Liver (tissue), 9 donors: ENCODE measurements around the gene IGFALS. TPM values are rescaled to one million over a fixed set of nuclear protein-coding genes. Genes with fewer than 3 reads are reported as not detected.

Experiments used
- DNase-seq: peaks from one replicate; pipeline ENCODE4 v3.0.0-alpha.2; 2017; ENCODE audit warnings: low spot score
- H3K27ac ChIP-seq, 2 donors: one replicate each; pipeline ENCODE4 v1.7.0; 2013; ENCODE audit warnings: inconsistent platforms in 2 of 2, low read length in 2 of 2, control low read depth in 1 of 2, low read depth in 1 of 2, mild to moderate bottlenecking in 1 of 2
- H3K27me3 ChIP-seq, 4 donors: one replicate each; pipeline versions ENCODE4 v1.6.1 to v1.7.0; 2013; ENCODE audit warnings: low read length in 3 of 4, inconsistent platforms in 1 of 4, mild to moderate bottlenecking in 1 of 4, moderate library complexity in 1 of 4; ENCODE audit not compliant: control insufficient read depth in 4 of 4, insufficient read depth in 4 of 4
- H3K36me3 ChIP-seq, 4 donors: one replicate each; pipeline versions ENCODE4 v1.6.1 to v1.7.0; 2013; ENCODE audit warnings: low read length in 3 of 4, mild to moderate bottlenecking in 3 of 4, low read depth in 1 of 4, moderate library complexity in 1 of 4; ENCODE audit not compliant: control insufficient read depth in 4 of 4, insufficient read depth in 3 of 4
- H3K4me1 ChIP-seq, 4 donors: one replicate each; pipeline versions ENCODE4 v1.6.1 to v1.7.0; 2013; ENCODE audit warnings: low read length in 3 of 4, mild to moderate bottlenecking in 3 of 4, moderate library complexity in 1 of 4; ENCODE audit not compliant: control insufficient read depth in 4 of 4, insufficient read depth in 4 of 4
- H3K4me3 ChIP-seq, 3 donors: one replicate each; pipeline versions ENCODE4 v1.6.1 to v1.7.0; 2013; ENCODE audit warnings: low read length in 3 of 3, control low read depth in 1 of 3, low read depth in 1 of 3, mild to moderate bottlenecking in 1 of 3
- H3K9ac ChIP-seq, 2 donors: one replicate each; pipeline ENCODE4 v1.7.0; 2013; ENCODE audit warnings: low read length in 2 of 2, mild to moderate bottlenecking in 2 of 2, moderate library complexity in 2 of 2, control low read depth in 1 of 2, low read depth in 1 of 2
- H3K9me3 ChIP-seq, 4 donors: one replicate each; pipeline versions ENCODE4 v1.6.1 to v1.7.0; 2013; ENCODE audit warnings: low read length in 3 of 4; ENCODE audit not compliant: control insufficient read depth in 4 of 4
- CTCF ChIP-seq: fragments of 150-350 bp; IDR thresholded peaks from 2 replicates; pipeline ENCODE4 v1.5.1; 2017; ENCODE audit warnings: improper control_type of control experiment, low read depth, low read length; ENCODE audit not compliant: missing input control
- EGR1 ChIP-seq, 2 donors: IDR thresholded peaks; 2 replicates each; pipeline ENCODE4 v1.6.1; 2016 to 2018; ENCODE audit warnings: antibody characterized with exemption in 2 of 2, low read depth in 2 of 2
- FOXA1 ChIP-seq: IDR thresholded peaks from 2 replicates; pipeline ENCODE4 v1.6.1; 2016; ENCODE audit warnings: antibody characterized with exemption
- FOXA2 ChIP-seq: IDR thresholded peaks from 2 replicates; pipeline ENCODE4 v1.6.1; 2016; ENCODE audit warnings: antibody characterized with exemption
- GABPA ChIP-seq, 2 donors: IDR thresholded peaks in 1 of 2; conservative IDR thresholded peaks in 1 of 2; 2 replicates each; pipeline ENCODE4 v1.6.1; 2016; ENCODE audit warnings: antibody characterized with exemption in 2 of 2, mild to moderate bottlenecking in 1 of 2, moderate library complexity in 1 of 2
- HNF4A ChIP-seq, 2 donors: conservative IDR thresholded peaks; 2 replicates each; pipeline ENCODE4 v1.6.1; 2016; ENCODE audit warnings: antibody characterized with exemption in 2 of 2, mild to moderate bottlenecking in 2 of 2
- HNF4G ChIP-seq: IDR thresholded peaks from 2 replicates; pipeline ENCODE4 v1.6.1; 2016; ENCODE audit warnings: antibody characterized with exemption
- JUND ChIP-seq, 2 donors: IDR thresholded peaks; 2 replicates each; pipeline ENCODE4 v1.6.1; 2016; ENCODE audit warnings: antibody characterized with exemption in 2 of 2
- MAX ChIP-seq: IDR thresholded peaks from 2 replicates; pipeline ENCODE4 v1.6.1; 2016; ENCODE audit warnings: antibody characterized with exemption
- NR2F2 ChIP-seq: IDR thresholded peaks from 2 replicates; pipeline ENCODE4 v1.6.1; 2016; ENCODE audit warnings: antibody characterized with exemption
- RAD21 ChIP-seq, 2 donors: IDR thresholded peaks; 2 replicates each; pipeline ENCODE4 v1.6.1; 2016; ENCODE audit warnings: antibody characterized with exemption in 2 of 2, mild to moderate bottlenecking in 2 of 2
- RXRA ChIP-seq, 2 donors: IDR thresholded peaks; 2 replicates each; pipeline ENCODE4 v1.6.1; 2017 to 2018; ENCODE audit warnings: antibody characterized with exemption in 2 of 2, mild to moderate bottlenecking in 1 of 2
- SP1 ChIP-seq: IDR thresholded peaks from 2 replicates; pipeline ENCODE4 v1.6.1; 2018; ENCODE audit warnings: antibody characterized with exemption, mild to moderate bottlenecking
- TAF1 ChIP-seq: conservative IDR thresholded peaks from 2 replicates; pipeline ENCODE4 v1.6.1; 2016; ENCODE audit warnings: antibody characterized with exemption, mild to moderate bottlenecking
- YY1 ChIP-seq: IDR thresholded peaks from 2 replicates; pipeline ENCODE4 v1.6.1; 2016; ENCODE audit warnings: antibody characterized with exemption, mild to moderate bottlenecking
- WGBS: extraction: QIAGEN DNeasy Blood & Tissue Kit; methylation state at CpG from one replicate; pipeline ENCODE4 v1.1.7; 2013; 5-methylcytosine and 5-hydroxymethylcytosine counted together
- polyA plus RNA-seq, 2 donors: library from polyadenylated mRNA; stranded (reverse) in 1 of 2; unstranded in 1 of 2; fragments of 200-250 nt in 1 of 2; fragments of >200 nt in 1 of 2; fragmentation: Nextera tagmentation in 1 of 2; extraction: Ambion mirVana in 1 of 2; gene quantifications; one replicate each; pipeline versions ENCODE4 v1.2.1 to v1.2.3, GENCODE V29; 2013 to 2015
- total RNA-seq, 2 donors: library from RNA; depleted of rRNA; stranded (reverse); fragments of >200 nt; gene quantifications; one replicate each; pipeline ENCODE4 v1.2.3, GENCODE V29; 2014
- TF ChIP-seq, protein P1 (sequence below): IDR thresholded peaks from 2 replicates; pipeline ENCODE4 v1.6.1; 2016; ENCODE audit warnings: antibody characterized with exemption
- TF ChIP-seq, protein P2 (sequence below): IDR thresholded peaks from 2 replicates; pipeline ENCODE4 v1.6.1; 2016; ENCODE audit warnings: antibody characterized with exemption
- TF ChIP-seq, protein P3 (sequence below): IDR thresholded peaks from 2 replicates; pipeline ENCODE4 v1.6.1; 2016; ENCODE audit warnings: antibody characterized with exemption, mild to moderate bottlenecking
- donor health status: healthy.
- donor health status: healthy.
- donor health status: healthy.
- donor health status: healthy.
- donor health status: healthy.

The IGFALS gene
- total and polyA plus RNA-seq, 4 donors: 19.8 to 161 (median 68.4) TPM

DNA sequence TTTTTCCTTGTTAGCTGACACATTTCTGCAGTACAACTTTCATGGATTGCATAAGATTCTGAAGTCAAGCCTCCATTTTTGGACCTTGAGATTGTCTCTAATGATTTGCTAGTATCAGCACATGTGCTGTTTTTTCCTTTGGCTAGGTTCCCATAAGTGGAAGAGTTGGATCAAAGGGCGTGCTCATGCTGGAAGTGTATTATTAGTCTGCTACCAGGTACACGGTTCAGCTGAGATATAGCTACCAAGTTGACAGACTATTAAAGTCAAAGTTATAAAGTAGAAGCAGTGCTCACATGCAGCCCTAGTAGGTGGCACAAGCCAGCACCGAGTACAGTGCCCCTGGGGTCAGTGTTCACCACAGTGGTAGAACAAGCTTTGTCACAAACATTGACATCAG, 36.7 kb upstream of the IGFALS start:
- Histone ChIP-seq H3K9ac (peak overlapping the region in 1 of 2 donors; percentile 58), H3K27ac (peak overlapping the region; percentile 36 to 66), H3K27me3 (no peaks in the 10 kb centered on the region), H3K36me3 (no peaks in the 10 kb centered on the region), H3K9me3 (no peaks in the 10 kb centered on the region), H3K4me3 (peak overlapping the region; percentile 8 to 77 (median 27)), H3K4me1 (peaks cover 7 to 70% (median 53%) of the 10 kb centered on the region in 4 donors)
- DNase-seq: peak; percentile 39
- TF ChIP-seq HNF4A (conservative IDR thresholded peaks at IDR 0.05) (peak; percentile 95), MAX (peak; percentile 72), TAF1 (no peak), RAD21 (IDR thresholded peaks at IDR 0.05) (peak in 1 of 2 donors; percentile 22), EGR1 (IDR thresholded peaks at IDR 0.05; ENCODE audit: low read depth in 2 of 2) (peak; percentile 36 to 40), YY1 (peak; percentile 80), CTCF (no peak), GABPA (IDR thresholded peaks at IDR 0.05 in 1 of 2, conservative IDR thresholded peaks at IDR 0.05 in 1 of 2) (peak in 1 of 2 donors; percentile 52), FOXA1 (no peak), HNF4G (peak; percentile 71), NR2F2 (peak; percentile 16), RXRA (IDR thresholded peaks at IDR 0.05) (peak; percentile 90), JUND (IDR thresholded peaks at IDR 0.05) (peak; percentile 45 to 75), SP1 (peak; percentile 91), FOXA2 (no peak)
- TF ChIP-seq, protein P1, sequence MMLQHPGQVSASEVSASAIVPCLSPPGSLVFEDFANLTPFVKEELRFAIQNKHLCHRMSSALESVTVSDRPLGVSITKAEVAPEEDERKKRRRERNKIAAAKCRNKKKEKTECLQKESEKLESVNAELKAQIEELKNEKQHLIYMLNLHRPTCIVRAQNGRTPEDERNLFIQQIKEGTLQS: peak; percentile 23
- TF ChIP-seq, protein P2, sequence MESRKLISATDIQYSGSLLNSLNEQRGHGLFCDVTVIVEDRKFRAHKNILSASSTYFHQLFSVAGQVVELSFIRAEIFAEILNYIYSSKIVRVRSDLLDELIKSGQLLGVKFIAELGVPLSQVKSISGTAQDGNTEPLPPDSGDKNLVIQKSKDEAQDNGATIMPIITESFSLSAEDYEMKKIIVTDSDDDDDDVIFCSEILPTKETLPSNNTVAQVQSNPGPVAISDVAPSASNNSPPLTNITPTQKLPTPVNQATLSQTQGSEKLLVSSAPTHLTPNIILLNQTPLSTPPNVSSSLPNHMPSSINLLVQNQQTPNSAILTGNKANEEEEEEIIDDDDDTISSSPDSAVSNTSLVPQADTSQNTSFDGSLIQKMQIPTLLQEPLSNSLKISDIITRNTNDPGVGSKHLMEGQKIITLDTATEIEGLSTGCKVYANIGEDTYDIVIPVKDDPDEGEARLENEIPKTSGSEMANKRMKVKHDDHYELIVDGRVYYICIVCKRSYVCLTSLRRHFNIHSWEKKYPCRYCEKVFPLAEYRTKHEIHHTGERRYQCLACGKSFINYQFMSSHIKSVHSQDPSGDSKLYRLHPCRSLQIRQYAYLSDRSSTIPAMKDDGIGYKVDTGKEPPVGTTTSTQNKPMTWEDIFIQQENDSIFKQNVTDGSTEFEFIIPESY: peak; percentile 50
- TF ChIP-seq, protein P3, sequence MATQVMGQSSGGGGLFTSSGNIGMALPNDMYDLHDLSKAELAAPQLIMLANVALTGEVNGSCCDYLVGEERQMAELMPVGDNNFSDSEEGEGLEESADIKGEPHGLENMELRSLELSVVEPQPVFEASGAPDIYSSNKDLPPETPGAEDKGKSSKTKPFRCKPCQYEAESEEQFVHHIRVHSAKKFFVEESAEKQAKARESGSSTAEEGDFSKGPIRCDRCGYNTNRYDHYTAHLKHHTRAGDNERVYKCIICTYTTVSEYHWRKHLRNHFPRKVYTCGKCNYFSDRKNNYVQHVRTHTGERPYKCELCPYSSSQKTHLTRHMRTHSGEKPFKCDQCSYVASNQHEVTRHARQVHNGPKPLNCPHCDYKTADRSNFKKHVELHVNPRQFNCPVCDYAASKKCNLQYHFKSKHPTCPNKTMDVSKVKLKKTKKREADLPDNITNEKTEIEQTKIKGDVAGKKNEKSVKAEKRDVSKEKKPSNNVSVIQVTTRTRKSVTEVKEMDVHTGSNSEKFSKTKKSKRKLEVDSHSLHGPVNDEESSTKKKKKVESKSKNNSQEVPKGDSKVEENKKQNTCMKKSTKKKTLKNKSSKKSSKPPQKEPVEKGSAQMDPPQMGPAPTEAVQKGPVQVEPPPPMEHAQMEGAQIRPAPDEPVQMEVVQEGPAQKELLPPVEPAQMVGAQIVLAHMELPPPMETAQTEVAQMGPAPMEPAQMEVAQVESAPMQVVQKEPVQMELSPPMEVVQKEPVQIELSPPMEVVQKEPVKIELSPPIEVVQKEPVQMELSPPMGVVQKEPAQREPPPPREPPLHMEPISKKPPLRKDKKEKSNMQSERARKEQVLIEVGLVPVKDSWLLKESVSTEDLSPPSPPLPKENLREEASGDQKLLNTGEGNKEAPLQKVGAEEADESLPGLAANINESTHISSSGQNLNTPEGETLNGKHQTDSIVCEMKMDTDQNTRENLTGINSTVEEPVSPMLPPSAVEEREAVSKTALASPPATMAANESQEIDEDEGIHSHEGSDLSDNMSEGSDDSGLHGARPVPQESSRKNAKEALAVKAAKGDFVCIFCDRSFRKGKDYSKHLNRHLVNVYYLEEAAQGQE: peak; percentile 47
- WGBS: 27% methylated on average over 3 of the region's 3 CpGs
